ENCODE data around the gene PSPH.

GRCh38 chr7:56081626-56082340 is 30.5 kb upstream of the PSPH start:
- TF ChIP-seq EGR1 (IDR thresholded peaks at IDR 0.05) (no peak), REST (IDR thresholded peaks at IDR 0.05; ENCODE audit: low read depth) (no peak)

Data from Ishikawa (cell line).